Astrocyte (in vitro differentiated cells and primary cell): ENCODE data around the gene AMMECR1L.

Experiments used
- EZH2 ChIP-seq: IDR thresholded peaks from 2 replicates; pipeline ENCODE4 v1.6.1; 2012; ENCODE audit warnings: mild to moderate bottlenecking, low read length, inconsistent platforms; ENCODE audit not compliant: insufficient read depth
- TF ChIP-seq, protein P1 (sequence below): IDR thresholded peaks from 2 replicates; pipeline ENCODE4 v1.5.1; 2011; ENCODE audit warnings: low read depth, mild to moderate bottlenecking, inconsistent platforms, low read length, moderate library complexity; ENCODE audit not compliant: insufficient read depth

DNA sequence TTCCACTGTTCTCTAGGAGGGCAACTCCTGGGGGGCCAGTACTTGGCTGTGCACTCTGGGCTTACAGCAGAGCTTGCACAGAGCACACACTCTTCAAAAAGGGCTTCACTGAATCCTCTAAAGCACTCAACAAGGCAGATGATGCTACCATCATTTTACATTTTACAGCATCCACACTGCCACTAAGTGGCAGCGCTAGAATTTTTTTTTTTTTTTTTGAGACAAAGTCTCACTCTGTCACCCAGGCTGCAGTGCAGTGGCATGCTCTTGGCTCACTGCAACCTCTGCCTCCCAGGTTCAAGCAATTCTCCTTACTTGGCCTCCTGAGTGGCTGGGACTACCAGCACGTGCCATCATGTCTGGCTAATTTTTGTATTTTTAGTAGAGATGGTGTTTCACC, 8.6 kb downstream of the AMMECR1L start:
- TF ChIP-seq, protein P1, sequence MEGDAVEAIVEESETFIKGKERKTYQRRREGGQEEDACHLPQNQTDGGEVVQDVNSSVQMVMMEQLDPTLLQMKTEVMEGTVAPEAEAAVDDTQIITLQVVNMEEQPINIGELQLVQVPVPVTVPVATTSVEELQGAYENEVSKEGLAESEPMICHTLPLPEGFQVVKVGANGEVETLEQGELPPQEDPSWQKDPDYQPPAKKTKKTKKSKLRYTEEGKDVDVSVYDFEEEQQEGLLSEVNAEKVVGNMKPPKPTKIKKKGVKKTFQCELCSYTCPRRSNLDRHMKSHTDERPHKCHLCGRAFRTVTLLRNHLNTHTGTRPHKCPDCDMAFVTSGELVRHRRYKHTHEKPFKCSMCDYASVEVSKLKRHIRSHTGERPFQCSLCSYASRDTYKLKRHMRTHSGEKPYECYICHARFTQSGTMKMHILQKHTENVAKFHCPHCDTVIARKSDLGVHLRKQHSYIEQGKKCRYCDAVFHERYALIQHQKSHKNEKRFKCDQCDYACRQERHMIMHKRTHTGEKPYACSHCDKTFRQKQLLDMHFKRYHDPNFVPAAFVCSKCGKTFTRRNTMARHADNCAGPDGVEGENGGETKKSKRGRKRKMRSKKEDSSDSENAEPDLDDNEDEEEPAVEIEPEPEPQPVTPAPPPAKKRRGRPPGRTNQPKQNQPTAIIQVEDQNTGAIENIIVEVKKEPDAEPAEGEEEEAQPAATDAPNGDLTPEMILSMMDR: no peak
- no peak for TF ChIP-seq EZH2
